ENCODE results near the gene ETV5. TPM values are rescaled to one million over a fixed set of nuclear protein-coding genes. Genes with fewer than 3 reads are reported as not detected.

Gene ETV5
- total RNA-seq (2022; extraction: Qiagen RNA extraction), result 24.1 to 28.9 TPM (median 25.5 TPM) in 5 replicates

GRCh38 chr3:186108941-186109865 lies at the start of gene ETV5:
TSS of gene ETV5 (minus strand) at chr3:186109089. CDS start at chr3:186105868, 3,221 bp downstream.

Other genes with a start within 250 kb of the ETV5 start
- 178 to 194 TPM (median 181 TPM) in 5 replicates for gene TRA2B, start 171.1 kb downstream of the ETV5 start, total RNA-seq (2022; extraction: Qiagen RNA extraction)